Mucosa of gallbladder (tissue), 1 donor: ENCODE results near the gene TMEM184B. TPM values are rescaled to one million over a fixed set of nuclear protein-coding genes. Genes with fewer than 3 reads are reported as not detected.
A peak's percentile ranks its signal among the peaks of the same experiment; 100 is the strongest.
"Not testable (repeated sequence)": the region's sequence is repeated elsewhere in the genome, so short reads cannot be mapped to it uniquely, and the experiment has no call there.

Experiments used
- DNase-seq: peaks from one replicate; pipeline ENCODE4 v3.0.0-alpha.2; 2020; ENCODE audit warnings: low spot score
- total RNA-seq: library from RNA; stranded (reverse); gene quantifications from one replicate; pipeline ENCODE4 v1.2.1, GENCODE V29; 2021
- donor health status: DM: no; HTN: no; CAD: no.

Gene TMEM184B
- total RNA-seq, 1 donor from 2014 or later, result 108 TPM

GRCh38 chr22:38249803-38250642 lies 22.8 kb downstream of the TMEM184B start:
- no peak for DNase-seq

GRCh38 chr22:38249301-38249700 lies 23.5 kb downstream of the TMEM184B start:
- DNase-seq, result no peak

GRCh38 chr22:38248280-38248679 lies 24.5 kb downstream of the TMEM184B start:
- DNase-seq, result no peak

GRCh38 chr22:38247713-38248112 lies 25.1 kb downstream of the TMEM184B start:
- no peak for DNase-seq

GRCh38 chr22:38246692-38247091 lies 26.1 kb downstream of the TMEM184B start:
- DNase-seq, result peak; percentile 51

DNA sequence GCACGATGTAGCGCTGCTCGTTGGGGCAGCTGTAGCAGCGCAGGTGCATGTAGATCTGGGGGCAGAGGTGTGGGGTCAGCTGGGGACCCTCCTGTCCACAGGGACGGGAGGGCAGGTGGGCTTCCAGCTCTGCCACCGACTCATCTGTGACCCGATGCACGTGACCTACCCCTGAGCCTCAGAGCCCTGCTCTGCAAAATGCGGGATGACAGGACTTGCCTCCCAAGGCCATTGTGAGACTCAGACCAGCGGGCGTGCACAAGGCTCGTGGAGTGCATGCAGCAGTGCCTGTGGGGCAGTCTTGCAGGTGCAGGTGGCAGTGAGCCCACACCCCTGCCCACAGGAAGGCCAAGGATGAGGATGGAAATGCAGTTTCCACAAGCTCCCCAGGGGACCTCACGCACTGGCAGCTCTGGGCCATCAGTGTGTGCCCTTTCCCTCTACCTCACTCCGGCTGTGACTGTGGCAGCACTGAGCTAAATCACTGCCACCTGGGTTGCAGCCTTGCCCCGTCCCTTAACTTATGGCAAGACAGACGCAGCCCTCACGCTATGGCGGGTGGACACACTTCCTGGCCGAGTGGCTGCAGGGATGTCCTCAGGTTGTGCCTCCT lies 26.7 kb downstream of the TMEM184B start:
- no peak for DNase-seq

DNA sequence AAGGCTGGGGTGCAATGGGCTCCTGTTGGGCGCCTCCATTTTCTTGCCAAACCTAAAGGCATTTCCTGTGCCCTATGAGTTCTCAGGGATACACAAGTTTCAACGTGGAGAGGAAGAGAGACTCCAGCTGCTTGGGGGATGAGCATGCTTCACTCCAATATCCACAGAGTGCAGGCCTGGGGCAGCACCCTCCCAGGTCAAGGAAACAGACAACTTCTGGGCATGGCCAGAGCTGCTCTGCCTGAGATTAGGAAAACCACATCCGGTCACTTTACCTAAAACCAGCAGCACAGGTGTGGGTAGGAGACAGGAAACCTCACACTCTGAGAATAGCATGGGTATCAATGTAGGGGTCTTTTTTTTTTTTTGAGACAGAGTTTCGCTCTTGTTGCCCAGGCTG lies 28.7 kb downstream of the TMEM184B start:
- no peak for DNase-seq

DNA sequence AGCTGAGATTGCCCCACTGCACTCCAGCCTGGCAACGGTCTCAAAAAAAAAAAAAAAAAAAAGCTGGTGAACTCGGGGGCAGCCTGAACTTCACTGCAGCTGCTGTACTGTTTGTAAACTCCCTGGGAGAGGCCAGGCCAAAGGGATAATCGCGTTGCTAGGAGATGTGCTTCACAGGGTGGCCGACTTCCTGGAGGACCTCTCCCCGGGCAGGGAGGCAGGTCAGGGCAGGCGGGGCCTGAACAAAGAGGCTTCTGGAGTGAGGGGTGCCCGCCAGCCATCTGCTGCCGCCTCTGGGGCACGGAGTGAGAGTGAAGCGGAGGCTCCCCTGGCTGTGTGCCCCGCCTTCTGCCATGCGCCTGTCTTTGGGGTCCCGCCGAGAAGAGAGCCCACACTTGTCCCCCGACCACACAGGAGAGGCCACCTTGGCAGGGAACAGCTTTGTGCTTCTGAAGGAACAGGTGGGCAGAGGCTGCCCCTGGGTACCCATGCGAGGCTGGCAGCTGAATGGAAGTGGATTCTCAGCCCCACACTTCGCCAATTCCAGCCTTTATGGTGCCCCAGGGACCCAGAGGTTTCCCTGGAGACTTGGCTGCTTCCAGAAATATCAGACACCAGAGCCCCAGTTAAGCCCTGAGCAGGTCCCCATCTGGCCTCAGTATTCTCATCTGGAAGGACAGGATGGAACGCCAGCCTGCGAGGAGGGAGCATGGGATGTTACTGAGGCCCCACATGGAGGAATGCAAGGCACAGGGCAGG lies 29.6 kb downstream of the TMEM184B start:
- peak; percentile 82 for DNase-seq

- peak; percentile 56 for DNase-seq
These were observed 32.0 kb downstream of the TMEM184B start for GRCh38 chr22:38240734-38241252.

GRCh38 chr22:38239101-38239761 lies 33.6 kb downstream of the TMEM184B start:
- DNase-seq, result peak; percentile 61

- DNase-seq, result no peak
These were observed 34.2 kb downstream of the TMEM184B start for GRCh38 chr22:38238519-38239071.

- peak; percentile 80 for DNase-seq
These were observed 36.0 kb downstream of the TMEM184B start for GRCh38 chr22:38236786-38237185.

- DNase-seq, result no peak
These were observed 37.5 kb downstream of the TMEM184B start for GRCh38 chr22:38235240-38235850.

DNA sequence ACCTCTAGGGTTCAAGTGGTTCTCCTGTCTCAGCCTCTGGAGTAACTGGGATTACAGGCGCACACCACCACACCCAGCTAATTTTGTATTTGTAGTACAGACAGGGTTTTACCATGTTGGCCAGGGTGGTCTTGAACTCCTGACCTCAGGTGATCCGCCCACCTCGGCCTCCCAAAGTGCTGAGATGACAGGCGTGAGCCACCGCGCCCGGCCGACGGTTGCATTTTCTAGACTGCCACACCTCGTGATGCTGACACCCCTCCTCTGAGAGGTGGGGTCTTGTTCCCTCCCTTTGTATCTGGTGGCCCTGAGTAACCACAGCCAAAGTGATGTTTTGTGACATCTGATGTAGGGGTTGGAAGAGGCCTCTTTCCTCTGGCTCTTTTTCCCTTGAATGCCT lies 39.0 kb downstream of the TMEM184B start:
- DNase-seq, result not testable (repeated sequence)

DNA sequence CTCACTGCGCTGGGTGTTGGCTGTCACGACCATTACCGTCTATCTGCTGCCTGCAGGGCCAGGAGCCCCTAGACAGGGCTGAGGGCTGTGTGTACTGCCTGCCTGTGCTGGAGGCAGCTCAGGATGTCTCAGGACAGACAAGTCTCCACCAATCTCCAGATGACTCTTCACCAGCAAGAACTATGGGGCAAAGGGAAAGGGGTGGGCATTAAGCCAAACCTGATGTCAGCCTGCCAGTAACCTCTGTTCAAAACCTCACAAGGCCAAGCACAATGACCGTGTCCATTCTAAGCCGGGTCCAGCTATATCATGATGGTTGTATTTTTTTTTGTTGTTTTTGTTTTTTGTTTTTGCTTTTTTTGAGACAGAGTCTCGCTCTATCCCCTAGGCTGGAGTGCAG lies 39.4 kb downstream of the TMEM184B start:
- DNase-seq, result no peak

DNA sequence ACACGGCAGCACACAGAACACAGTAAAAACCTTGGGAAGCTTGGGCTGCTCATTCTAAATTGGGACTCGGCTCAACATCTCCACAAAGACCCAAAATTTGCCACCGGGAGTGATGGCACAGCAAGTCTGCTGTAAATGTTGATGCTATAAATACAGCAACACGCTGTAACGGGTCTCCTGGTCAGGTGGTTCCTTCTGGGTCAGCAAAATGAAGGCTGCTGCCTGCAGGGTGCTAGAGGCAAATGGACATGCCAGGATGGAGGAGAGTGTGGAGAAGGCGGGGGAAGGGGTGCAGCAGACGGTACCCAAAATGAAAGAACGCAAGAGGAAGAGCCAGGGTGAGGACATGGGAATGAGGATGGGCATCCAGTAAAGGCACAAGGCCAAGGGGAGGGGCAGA lies 40.6 kb downstream of the TMEM184B start:
- no peak for DNase-seq

DNA sequence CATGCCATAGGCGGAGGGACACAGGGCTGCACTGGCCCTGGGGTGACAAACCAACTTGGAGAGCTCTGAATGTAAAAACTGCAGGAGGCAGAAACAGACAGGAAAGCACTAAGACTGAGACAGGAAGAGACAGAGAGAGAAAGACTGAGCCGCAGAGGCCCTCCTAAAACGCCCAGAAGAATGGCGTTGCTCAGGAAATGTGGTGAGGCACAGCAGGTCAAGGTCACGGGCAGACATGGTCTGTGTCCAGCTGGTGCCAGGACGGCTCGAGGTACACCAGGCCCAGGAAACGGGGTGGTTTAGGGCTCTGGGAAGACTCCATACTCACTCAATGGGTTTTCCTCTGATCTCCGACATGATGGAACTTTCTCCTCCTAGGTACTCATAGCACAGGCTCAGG lies 41.9 kb downstream of the TMEM184B start:
- DNase-seq, result no peak

- DNase-seq, result peak; percentile 69
These were observed 42.5 kb downstream of the TMEM184B start for GRCh38 chr22:38230108-38230825.

DNA sequence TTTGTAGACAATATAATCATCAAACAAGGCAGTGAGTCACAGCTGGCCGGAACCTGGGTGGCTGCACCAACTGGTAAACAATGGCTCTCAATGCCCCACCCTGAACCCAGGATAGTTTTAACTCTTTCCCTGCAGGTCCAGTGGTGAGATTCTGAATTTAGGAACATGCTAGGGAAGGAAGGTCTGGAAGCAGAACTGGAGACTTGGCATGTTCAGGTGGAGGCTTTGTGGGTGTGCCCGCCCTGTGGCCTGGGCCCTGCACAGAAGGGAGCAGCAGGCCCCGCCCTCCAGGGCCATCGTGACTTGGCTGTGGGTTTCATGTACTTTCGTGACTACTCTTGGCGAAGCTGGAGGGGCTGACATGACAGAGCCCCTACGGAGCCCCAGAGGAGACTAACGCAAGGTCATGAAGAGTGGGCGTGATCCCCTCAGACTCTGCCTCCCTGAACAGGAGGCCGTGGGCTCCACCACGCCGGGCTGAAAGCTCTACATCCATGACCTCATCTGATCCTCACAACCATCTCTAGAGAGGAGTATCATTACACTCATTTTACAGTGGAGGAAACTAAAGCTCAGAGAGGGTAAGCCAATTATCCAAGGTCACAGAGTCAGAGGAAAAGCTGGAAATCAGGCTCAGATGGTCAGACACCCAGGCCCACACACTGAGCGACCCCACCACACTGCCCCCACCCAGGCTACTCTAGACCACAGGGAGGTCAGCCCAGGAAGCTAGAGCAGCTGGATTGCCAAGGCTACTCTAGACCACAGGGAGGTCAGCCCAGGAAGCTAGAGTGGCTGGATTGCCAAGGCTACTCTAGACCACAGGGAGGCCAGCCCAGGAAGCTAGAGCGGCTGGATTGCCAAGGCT lies 43.7 kb downstream of the TMEM184B start:
- DNase-seq, result peak; percentile 75
